Cerebellar cortex (tissue), 1 donor: Measurements from ENCODE around the gene SRPK3.
A peak's percentile ranks its signal among the peaks of the same experiment; 100 is the strongest.

ENCODE experiments used
- DNase-seq: peaks from one replicate; pipeline ENCODE4 v3.0.0-alpha.2; 2015; ENCODE audit warnings: low spot score

The SRPK3 gene

GRCh38 chrX:153784325-153784967 is 3.6 kb downstream of the SRPK3 start:
- DNase-seq, result no peak

GRCh38 chrX:153786669-153787068 is 5.8 kb downstream of the SRPK3 start:
- DNase-seq, result no peak

- no peak for DNase-seq
Observed at GRCh38 chrX:153789654-153790053, 8.8 kb downstream of the SRPK3 start.

- DNase-seq, result peak; percentile 51
Observed at GRCh38 chrX:153791104-153791852, 10.4 kb downstream of the SRPK3 start.

GRCh38 chrX:153792368-153792767 is 11.5 kb downstream of the SRPK3 start:
- DNase-seq, result no peak

GRCh38 chrX:153793291-153793690 is 12.4 kb downstream of the SRPK3 start:
- no peak for DNase-seq

- peak; percentile 92 for DNase-seq
Observed at GRCh38 chrX:153794018-153794896, 13.4 kb downstream of the SRPK3 start, which contains the start of the genes IDH3G and SSR4. TSS of gene IDH3G (minus strand) at chrX:153794375. CDS start at chrX:153794326, 49 bp downstream. TSS of gene SSR4 (plus strand) at chrX:153794668. CDS start at chrX:153794688, 20 bp downstream.

- no peak for DNase-seq
Observed at GRCh38 chrX:153794897-153795816, 14.3 kb downstream of the SRPK3 start.

- no peak for DNase-seq
Observed at GRCh38 chrX:153797415-153798015, 16.7 kb downstream of the SRPK3 start.

- DNase-seq, result no peak
Observed at GRCh38 chrX:153799326-153799725, 18.5 kb downstream of the SRPK3 start.

- no peak for DNase-seq
Observed at GRCh38 chrX:153800177-153800722, 19.4 kb downstream of the SRPK3 start.

- DNase-seq, result no peak
Observed at GRCh38 chrX:153800746-153801145, 19.9 kb downstream of the SRPK3 start.

- DNase-seq, result no peak
Observed at GRCh38 chrX:153801669-153802068, 20.8 kb downstream of the SRPK3 start.

GRCh38 chrX:153802513-153803045 is 21.7 kb downstream of the SRPK3 start:
- DNase-seq, result no peak

- no peak for DNase-seq
Observed at GRCh38 chrX:153803211-153804099, 22.6 kb downstream of the SRPK3 start.

GRCh38 chrX:153804100-153804595 is 23.3 kb downstream of the SRPK3 start:
- no peak for DNase-seq

GRCh38 chrX:153804621-153805020 is 23.8 kb downstream of the SRPK3 start:
- no peak for DNase-seq

GRCh38 chrX:153805436-153805835 is 24.6 kb downstream of the SRPK3 start:
- DNase-seq, result no peak

- no peak for DNase-seq
Observed at GRCh38 chrX:153806999-153807575, 26.2 kb downstream of the SRPK3 start.
